Mucosa of descending colon (tissue), 3 donors: ENCODE results near the gene SH3PXD2A. TPM values are rescaled to one million over a fixed set of nuclear protein-coding genes. Genes with fewer than 3 reads are reported as not detected.

Experiments
- ATAC-seq: fragments of 200-7000 bp; cut with Tn5 transposase; one replicate; pipeline ENCODE4 v1.9.1; 2020; ENCODE audit warnings: mild to moderate bottlenecking, moderate library complexity
- DNase-seq, 3 donors: peaks; one replicate each; pipeline ENCODE4 v3.0.0-alpha.2; 2020
- H3K36me3 ChIP-seq: fragments of 200-600 bp; one replicate; pipeline ENCODE4 v1.8.0; 2021; ENCODE audit warnings: low read depth, mild to moderate bottlenecking
- H3K4me1 ChIP-seq: fragments of 200-600 bp; one replicate; pipeline ENCODE4 v1.8.0; 2021; ENCODE audit warnings: low read depth, mild to moderate bottlenecking
- H3K4me3 ChIP-seq: fragments of 200-600 bp; one replicate; pipeline ENCODE4 v1.8.0; 2021; ENCODE audit warnings: mild to moderate bottlenecking
- H3K9me3 ChIP-seq: fragments of 200-600 bp; one replicate; pipeline ENCODE4 v1.8.0; 2021; ENCODE audit warnings: mild to moderate bottlenecking
- CTCF ChIP-seq: fragments of 200-600 bp; IDR thresholded peaks from one replicate; pipeline ENCODE4 v1.8.0; 2022; ENCODE audit warnings: antibody characterized with exemption, mild to moderate bottlenecking
- intact Hi-C, 2 donors: fragments of 100-400 bp; cut with DNase I in 1 of 2; cut with micrococcal nuclease in 1 of 2; formaldehyde crosslinking; loops; one replicate each; pipeline versions ENCODE4 v1.11.0 to v1.11.1; 2022; cut with DNase I, micrococcal nuclease
- total RNA-seq, 3 donors: library from RNA; stranded (reverse); fragmentation: NEBNext Ultra II Directional in 2 of 3; extraction: Animal tissue kit (Norgen Biotek cat#: 25700) in 2 of 3; gene quantifications; one replicate each; pipeline versions ENCODE4 v1.2.1 to v1.2.4, GENCODE V29; 2021 to 2023
- donor health status: DM: no; HTN: no; CAD: no; lungs with moderate emphysema.
- donor health status: DM: no; HTN: no; CAD: no.
- donor health status: DM: no; HTN: yes; CAD: no.

SH3PXD2A gene
- total RNA-seq, 3 donors from 2014 or later: 46.1 to 91.4 (median 60.6) TPM

GRCh38 chr10:103757531-103758293 is 97.7 kb downstream of the SH3PXD2A start:
- intact Hi-C loops: no loop called here
- peak; percentile 37 for ATAC-seq
- H3K4me1 ChIP-seq: peaks cover 28% of the 10 kb centered on the region

GRCh38 chr10:103756277-103756869 is 99.0 kb downstream of the SH3PXD2A start:
- DNase-seq (no peak), ATAC-seq (no peak)
- Histone ChIP-seq H3K9me3 (no peaks in the 10 kb centered on the region), H3K4me3 (no peak overlapping the region), H3K4me1 (peaks cover 28% of the 10 kb centered on the region), H3K36me3 (no peaks in the 10 kb centered on the region)
- TF ChIP-seq CTCF: no peak
- intact Hi-C loops: no loop called here

More at GRCh38 chr10:103757531-103758293, 97.7 kb downstream of the SH3PXD2A start:
- DNase-seq: peak in 2 of 3 donors; percentile 45 to 68
- H3K36me3 ChIP-seq: no peaks in the 10 kb centered on the region
- H3K9me3 ChIP-seq: no peaks in the 10 kb centered on the region
- no peak overlapping the region for H3K4me3 ChIP-seq
- no peak for TF ChIP-seq CTCF

GRCh38 chr10:103752680-103753248 is 102.6 kb downstream of the SH3PXD2A start:
- intact Hi-C loops: no loop called here
- no peak for ATAC-seq
- peak; percentile 69 for TF ChIP-seq CTCF
- no peaks in the 10 kb centered on the region for H3K9me3 ChIP-seq
- H3K4me1 ChIP-seq: peaks cover 4% of the 10 kb centered on the region
- H3K36me3 ChIP-seq: no peaks in the 10 kb centered on the region
- peak in 1 of 3 donors; percentile 80 for DNase-seq
- no peak overlapping the region for H3K4me3 ChIP-seq

GRCh38 chr10:103751667-103752290 is 103.6 kb downstream of the SH3PXD2A start:
- TF ChIP-seq CTCF: no peak
- intact Hi-C loops: no loop called here
- no peak for ATAC-seq
- Histone ChIP-seq H3K9me3 (no peaks in the 10 kb centered on the region), H3K36me3 (no peaks in the 10 kb centered on the region), H3K4me1 (peaks cover 12% of the 10 kb centered on the region), H3K4me3 (no peak overlapping the region)
- DNase-seq: no peak

GRCh38 chr10:103750836-103751235 is 104.5 kb downstream of the SH3PXD2A start:
- peaks cover 13% of the 10 kb centered on the region for H3K4me1 ChIP-seq
- TF ChIP-seq CTCF: no peak
- H3K9me3 ChIP-seq: no peaks in the 10 kb centered on the region
- no peaks in the 10 kb centered on the region for H3K36me3 ChIP-seq
- intact Hi-C loops: no loop called here
- no peak for ATAC-seq
- H3K4me3 ChIP-seq: no peak overlapping the region
- no peak for DNase-seq
